Hippocampal formation (tissue), 2 donors: ENCODE results near the gene MIOX.
A peak's percentile ranks its signal among the peaks of the same experiment; 100 is the strongest.

Experiments
- DNase-seq, 2 donors: peaks; one replicate each; lab custom pipeline; 2025; lab: John Stamatoyannopoulos, UW

MIOX gene

DNA sequence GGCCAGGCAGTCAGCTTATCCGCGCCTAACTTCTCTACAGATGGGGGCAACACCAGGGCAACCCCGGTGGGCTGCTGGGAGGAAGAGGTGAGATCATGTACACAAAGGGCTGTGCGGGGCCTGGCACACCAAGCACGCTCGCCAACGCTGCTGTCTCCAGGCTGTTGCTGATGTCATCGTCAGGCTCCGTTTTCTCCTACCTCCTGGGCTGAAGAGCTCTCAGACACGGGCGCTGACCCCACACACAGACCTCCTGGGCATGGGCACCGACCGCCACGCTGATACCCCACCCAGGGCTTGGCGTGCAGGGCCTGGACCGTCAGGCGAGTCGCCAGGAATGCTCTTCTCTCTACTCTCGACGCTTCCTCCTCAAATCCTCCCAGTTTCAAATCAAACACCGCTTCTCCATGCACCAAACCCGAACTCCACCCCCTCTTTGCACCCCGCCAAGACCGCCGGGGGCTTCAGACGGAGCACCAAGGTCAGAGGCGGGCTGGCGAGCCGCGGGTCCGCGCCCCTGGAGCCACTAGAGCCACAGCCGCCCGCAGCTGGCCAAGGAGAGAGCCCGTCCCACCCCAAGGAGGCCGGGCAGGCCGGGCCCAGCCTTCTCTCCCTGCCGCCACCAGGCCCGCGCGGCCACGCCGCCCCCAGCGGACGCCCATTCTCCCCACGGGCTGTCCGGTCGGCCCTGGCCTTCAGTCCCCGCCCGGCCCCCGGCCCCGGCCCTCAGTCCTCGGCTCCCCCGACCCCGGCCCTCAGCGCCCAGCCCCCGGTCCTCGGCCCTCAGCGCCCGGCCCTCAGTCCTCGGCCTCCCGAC lies 12.6 kb upstream of the MIOX start:
- no peak for DNase-seq

DNA sequence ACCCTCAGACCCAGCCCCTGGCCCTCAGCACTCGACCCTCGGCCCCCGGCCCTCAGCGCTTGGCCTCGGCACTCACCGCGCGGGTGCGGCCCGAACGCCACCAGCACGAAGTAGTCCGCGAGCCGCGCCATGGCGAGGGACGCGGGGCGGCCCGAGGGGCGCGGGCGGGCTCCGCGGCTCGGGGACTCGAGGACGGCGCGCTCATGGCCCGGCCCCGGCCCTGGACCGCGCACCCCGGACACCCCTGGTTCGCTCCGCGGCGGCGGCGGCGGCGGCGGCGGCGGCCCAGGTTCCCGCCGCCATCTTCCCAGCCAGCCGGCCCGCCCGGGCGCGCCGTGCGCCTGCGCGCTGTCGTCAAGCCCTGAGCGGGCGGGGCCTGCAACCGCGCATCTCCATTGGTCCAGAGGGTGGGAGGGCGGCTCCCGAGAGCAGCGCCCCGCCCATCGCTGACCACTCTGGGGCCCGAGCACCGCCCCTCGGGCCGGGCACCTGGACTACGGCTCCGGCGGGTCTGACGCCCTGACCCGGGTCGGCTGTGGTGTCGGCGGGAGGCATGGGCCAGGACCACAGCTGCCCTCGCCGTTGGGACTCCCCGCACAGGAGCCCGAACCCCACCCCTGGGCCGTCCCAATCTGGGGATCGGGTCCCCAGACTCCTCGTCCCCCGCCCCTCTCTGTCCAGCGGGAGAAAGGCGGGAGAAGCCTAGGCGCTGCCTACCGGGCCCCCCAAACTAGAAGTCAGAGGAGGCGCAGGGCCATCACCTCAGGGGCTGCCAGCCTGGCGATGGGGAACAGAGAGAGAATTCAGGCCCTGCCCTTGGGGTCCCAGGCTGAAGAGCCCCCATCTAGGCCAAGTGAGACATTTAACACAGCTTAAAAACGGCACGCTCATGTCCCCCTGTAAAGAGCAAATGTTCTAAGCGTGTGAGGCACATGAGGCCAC lies 11.7 kb upstream of the MIOX start, which contains the start of gene SBF1:
Gene SBF1, minus strand, starts transcription at position 326 of the 942 bp plus-strand sequence. Its CDS starts 195 bp downstream, at position 131.
- peak; percentile 86 to 88 for DNase-seq

DNA sequence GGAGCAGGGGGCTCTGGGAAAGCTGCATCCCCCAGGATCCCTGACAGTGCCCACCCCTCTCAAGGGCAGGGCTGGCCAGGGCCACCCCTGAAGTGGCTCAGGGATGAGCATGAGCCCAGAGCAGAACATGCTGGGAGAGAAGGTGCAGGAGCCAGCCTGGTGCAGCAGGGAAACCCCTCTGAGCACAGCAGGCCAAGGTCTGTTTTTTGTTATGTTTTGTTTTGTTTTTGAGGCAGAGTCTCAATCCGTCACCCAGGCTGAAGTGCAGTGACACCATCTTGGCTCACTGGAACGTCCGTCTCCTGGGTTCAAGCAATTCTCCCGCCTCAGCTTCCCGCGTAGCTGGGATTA lies 11.0 kb upstream of the MIOX start:
- DNase-seq, result no peak

DNA sequence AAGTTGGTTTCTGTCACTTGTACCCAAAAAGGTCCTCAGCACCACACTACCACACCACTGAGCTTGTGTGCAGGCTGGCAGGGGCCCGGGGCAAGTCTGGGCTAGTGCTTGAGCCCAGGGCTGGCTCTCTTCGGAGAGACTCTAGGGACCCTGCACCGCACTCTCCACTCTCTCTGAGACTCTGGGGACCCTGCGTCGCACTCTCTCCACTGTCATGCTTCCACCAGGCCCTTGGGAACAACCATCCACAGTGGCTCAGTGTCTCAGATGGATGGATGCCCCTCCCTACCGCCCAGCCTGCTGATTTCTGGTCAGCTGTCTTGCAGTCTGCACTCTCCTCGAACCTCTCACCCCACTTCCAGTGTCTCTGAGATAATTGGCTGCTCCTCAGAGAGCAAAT lies 9.8 kb upstream of the MIOX start:
- DNase-seq, result no peak

DNA sequence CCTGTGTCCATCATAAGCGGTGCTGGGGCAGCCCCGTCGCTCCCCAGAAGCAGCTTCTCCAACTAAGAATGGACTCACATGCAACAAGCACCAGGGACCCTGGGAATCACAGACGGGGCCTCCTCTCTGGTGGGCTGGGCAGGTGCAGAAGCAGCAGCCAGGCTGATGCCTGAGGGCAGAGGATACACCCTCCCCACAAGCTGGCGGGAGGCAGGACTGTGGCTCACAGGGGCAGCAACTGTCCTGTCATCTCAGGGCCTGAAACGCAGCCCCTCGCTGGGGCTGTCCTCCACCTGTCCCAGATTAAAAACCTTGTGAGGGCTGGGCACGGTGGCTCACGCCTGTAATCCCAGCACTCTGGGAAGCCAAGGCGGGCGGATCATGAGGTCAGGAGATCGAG lies 8.7 kb upstream of the MIOX start:
- no peak for DNase-seq

DNA sequence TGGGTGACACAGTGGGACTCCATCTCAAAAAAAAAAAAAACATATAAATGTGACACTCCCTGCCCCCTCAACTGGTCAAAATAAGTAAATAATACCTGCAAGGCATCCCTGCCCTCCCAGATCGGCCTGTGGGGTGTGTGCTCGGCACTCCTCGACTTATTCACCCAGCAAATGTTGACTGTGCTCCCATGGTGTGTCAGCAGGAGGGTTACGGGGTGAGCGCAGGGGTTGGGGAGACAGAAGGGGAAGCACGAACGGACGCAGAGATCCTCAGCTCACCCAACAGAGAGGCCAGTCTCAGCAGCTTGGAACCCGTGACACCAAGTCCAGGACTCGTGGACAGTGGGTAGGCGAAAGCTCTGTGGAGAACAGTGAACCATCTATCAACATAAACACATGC lies 6.9 kb upstream of the MIOX start:
- no peak for DNase-seq

DNA sequence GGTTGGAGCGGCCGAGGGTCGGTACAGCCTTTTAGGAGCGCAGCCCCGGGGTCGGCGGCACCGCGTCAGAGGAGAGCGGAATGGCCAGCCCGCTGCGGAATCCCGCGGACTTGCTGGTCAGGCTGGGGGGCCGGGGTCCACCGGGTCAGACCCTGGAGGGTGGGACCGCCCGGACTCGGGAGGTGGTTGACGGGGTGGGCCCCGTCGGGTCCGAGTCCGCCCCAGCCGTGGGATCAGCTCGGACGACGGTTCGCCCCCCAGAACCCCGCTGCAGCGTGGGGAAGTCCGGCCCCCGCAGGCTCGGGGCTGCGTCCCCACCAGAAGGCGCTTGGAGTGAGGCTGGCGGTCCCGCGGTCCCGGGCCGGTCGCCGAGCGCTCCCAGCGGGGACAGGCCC lies 5.6 kb upstream of the MIOX start:
- no peak for DNase-seq

DNA sequence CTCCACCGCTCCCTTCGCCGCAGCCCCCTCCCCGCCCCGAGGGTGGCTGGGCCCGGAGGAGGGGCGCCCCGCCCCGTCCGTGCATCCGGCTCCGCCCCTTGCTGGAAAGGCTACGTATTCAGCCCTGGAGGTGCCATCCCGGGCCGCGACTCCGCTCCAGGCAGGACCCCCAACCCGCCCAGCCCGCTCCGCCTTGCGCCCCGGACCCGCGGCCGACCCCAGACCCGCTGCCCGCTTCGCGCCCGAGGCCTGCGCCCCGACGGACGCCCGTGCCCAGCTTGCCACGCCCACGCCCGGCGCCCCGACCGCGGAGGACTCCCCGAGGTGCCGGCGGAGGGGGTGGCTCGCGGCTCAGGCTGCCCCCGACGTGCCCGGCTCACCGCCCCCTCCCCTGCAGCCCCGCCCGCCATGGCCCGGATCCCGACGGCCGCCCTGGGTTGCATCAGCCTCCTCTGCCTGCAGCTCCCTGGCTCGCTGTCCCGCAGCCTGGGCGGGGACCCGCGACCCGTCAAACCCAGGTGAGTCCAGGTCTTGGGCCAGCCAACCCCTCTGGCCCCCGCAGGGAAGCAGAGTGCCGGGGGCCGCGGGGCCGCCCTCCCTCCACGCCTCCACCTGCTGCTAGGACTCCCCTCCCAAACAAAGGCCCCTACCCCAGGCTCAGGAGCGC lies 5.1 kb upstream of the MIOX start, which contains the start of gene ADM2:
Gene ADM2, plus strand, starts transcription at position 104 of the 667 bp plus-strand sequence. Its CDS starts 305 bp downstream, at position 409.
- no peak for DNase-seq

DNA sequence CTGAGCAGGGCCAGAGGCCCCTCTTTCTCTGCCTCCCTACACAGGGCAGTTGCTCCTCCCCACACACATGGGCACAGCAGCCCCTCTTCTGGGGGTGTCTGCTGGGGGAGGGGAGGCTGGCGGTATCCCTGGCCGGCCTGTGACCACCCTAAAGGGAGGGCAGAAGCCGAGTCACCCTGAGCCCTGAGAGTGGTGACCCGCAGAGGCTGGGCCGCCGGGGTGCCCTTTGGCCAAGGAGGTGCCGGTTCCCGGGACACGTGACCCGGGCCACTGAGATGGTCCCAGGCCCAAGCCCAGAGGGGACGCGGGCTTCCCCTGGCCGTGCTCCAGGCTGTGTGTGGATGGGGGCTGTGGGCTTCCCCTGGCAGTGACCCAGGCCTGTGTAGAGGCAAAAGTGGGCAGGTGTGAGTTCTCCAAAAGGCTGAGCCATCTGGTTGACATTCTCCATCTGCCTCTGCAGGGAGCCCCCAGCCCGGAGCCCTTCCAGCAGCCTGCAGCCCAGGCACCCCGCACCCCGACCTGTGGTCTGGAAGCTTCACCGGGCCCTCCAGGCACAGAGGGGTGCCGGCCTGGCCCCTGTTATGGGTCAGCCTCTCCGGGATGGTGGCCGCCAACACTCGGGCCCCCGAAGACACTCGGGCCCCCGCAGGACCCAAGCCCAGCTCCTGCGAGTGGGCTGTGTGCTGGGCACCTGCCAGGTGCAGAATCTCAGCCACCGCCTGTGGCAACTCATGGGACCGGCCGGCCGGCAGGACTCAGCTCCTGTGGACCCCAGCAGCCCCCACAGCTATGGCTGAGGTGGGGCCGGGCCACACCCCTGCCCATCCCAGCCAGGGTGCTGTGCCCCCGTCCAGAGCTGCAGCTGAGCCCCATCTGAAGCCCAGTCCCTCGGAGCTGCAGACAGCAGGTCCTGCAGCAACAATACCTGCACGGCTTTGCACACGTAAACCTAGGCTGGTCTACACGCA lies 4.3 kb upstream of the MIOX start:
- no peak for DNase-seq

DNA sequence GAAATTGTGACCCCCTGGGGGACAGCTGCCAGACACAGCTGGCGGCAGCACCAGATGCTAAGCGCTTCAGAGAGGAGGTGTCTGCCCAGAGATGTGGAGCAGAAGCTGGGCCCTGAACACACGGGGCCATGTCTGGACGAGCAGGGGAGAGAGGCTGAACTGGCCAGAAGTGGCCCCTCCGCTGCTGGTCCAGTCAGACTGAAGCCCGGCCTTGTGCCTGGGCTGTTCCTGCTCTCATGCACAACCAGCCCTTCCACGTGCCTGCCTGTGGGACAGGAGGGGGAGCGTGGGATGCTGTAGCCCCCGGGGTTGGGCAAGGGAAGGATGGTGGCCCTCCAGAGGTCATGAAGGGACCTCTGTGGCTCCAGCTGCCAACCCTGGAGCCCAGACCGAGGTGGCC lies 3.6 kb upstream of the MIOX start:
- no peak for DNase-seq

DNA sequence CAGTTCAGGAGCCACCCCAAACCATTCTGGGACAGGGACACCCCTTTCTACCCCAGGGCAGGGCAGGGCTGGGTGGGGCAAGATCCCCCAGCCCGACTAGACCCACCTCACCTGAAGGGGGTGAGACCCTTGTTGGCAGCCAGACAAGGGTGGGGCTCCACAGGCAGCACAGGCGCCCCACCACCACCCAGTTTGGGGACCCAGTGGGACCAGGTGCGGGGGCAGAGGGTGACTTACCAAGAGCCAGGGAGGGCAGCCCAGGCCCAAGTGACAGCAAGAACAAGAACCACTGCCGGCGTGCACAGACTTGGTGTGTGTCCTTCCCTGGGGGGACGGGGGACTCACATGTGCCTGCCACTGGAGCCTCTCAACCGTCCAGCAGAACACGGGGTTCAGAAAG lies 3.1 kb upstream of the MIOX start:
- no peak for DNase-seq

DNA sequence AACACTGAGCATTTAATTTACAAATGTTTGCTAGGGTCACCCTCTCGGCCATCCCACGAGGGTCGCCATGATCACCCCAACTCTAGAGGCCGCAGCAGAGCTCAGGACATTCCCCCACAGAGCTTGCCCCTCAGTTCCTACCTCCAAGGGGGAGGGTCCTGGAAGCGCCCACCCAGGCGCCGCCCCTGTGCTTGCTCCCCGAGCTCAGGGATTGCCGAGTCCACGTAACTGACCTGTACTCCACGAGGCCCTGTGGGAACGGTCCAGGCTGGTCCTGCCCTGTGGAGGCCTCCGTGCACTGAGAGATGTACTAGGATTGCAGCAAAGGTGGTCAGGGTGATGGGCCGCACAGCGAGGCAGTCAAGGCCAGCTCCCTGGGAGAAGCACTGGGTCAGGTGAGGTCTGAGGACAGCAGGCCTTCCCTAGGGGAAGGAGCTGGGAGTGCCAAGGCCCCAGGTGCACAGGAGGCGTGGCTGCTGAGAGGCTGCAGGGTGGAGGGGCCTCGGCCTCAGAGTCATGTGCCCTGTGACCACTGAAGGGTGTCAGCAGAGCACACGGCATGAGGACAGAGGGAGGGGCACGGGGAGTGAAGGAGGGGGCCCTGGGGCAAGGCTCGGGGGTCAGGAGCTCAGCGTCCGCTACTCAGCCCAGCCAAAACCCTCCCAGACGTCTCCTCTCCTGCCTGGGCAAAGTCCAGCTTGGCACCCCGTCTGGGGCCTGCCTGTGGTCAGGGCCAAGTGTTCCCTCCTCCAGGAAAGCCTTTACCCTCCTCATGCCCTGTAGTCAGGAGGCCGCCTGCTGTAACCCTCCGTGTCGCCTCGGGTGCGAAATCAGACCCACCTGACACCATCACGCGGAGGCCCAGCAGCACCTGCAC lies 2.4 kb upstream of the MIOX start:
- DNase-seq, result no peak

DNA sequence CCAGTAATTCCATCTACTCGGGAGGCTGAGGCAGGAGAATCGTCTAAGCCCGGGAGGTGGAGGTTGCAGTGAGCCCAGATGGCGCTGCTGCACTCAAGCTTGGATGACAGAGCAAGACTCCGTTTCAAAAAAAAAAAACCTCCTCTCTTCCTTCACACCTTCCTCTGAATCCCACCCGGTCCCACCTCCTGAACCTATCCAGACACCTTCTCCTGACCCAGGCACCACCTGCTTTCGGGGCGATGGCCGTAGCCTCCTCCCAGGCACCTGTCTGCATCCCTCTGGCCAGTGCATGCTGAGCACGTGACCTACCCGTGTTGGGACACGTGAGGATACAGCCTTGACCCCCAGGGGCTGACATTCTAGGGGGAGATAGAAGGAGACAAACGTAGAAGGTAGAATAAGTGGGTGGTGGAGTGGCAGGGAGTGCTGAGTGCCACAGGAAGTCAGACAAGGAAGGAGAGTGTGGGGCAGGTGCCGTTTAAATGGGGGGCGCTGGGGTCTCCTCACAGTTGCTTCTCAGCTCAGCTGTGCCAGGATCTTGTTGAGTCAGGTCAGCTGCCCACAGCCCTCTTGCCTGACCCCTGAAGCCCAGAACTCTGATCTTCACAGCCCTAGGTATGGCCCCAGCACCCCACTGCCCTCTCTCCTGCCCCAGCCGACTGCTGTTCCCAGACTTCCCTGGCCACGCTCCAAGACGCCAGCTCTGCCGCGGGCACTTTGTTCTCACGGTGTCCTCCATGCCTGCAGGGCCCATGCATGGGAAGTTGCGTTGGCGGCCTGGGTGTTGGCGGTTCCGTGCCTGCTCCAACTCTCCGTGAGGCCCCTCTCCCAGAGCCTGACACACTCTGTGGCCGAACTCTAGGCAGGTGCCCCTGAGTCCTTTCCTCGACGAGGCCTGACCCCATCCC lies 1.2 kb upstream of the MIOX start:
- no peak for DNase-seq

DNA sequence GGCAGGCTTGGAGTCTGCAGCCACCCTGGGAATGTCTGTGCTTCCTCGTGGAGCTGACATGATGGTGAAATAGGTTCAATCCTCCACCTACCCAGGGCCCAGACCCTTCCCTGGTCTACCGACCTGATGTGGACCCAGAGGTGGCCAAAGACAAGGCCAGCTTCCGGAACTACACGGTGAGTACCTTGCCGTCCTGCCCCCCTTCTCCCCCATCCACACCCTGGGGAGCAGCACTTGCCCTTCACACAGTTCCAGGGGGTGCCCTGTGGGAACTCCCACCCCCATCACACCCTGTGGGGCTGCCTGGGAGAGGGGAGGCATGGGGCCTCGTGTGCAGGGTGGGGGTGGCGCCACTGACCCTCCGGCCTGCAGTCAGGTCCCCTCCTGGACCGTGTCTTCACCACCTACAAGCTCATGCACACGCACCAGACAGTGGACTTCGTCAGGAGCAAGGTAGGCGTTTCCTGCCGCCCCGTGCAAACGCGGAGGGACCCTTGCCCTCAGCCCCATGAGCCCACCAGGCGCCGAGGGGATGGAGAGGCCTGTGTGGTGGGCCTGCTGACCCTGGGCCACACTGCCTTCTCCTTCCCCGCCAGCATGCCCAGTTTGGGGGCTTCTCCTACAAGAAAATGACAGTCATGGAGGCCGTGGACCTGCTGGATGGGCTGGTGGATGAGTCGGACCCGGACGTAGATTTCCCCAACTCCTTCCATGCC lies 789 bp downstream of the MIOX start:
- DNase-seq, result no peak

DNA sequence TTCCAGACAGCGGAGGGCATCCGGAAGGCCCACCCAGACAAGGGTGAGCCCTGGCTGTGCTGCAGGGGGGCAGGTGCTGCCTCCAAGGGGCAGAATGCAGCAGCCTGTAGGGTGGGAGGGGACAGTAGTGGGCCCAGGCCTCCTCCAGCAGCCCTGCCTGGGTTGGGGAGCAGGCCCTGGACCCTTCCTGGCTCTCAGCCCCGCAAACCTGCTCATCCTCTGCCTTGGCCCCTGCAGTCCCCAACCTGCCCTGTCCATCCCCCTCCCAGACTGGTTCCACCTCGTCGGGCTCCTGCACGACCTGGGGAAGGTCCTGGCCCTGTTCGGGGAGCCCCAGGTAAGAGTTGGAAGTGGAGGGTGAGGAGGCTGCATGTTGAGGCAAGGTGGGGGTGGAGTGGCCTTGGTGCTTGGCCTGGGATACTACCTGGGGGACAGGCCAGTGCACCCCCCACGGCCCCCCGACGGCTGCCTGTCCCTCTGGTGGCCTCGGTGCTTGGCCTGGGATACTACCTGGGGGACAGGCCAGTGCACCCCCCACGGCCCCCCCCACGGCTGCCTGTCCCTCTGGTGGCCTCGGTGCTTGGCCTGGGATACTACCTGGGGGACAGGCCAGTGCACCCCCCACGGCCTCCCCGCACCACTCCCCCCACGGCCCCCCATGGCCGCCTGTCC lies 1.5 kb downstream of the MIOX start:
- no peak for DNase-seq

DNA sequence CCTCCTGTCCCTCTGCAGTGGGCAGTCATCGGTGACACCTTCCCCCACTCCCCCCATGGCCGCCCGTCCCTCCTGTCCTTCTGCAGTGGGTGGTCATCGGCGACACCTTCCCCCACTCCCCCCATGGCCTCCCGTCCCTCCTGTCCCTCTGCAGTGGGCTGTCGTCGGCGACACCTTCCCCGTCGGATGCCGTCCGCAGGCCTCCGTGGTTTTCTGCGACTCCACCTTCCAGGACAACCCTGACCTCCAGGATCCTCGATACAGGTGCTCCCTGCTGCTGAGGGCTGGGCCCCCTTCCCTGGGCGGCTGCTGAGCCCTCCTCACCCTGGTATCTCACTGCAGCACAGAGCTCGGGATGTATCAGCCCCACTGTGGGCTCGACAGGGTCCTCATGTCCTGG lies 2.2 kb downstream of the MIOX start:
- DNase-seq, result no peak

DNA sequence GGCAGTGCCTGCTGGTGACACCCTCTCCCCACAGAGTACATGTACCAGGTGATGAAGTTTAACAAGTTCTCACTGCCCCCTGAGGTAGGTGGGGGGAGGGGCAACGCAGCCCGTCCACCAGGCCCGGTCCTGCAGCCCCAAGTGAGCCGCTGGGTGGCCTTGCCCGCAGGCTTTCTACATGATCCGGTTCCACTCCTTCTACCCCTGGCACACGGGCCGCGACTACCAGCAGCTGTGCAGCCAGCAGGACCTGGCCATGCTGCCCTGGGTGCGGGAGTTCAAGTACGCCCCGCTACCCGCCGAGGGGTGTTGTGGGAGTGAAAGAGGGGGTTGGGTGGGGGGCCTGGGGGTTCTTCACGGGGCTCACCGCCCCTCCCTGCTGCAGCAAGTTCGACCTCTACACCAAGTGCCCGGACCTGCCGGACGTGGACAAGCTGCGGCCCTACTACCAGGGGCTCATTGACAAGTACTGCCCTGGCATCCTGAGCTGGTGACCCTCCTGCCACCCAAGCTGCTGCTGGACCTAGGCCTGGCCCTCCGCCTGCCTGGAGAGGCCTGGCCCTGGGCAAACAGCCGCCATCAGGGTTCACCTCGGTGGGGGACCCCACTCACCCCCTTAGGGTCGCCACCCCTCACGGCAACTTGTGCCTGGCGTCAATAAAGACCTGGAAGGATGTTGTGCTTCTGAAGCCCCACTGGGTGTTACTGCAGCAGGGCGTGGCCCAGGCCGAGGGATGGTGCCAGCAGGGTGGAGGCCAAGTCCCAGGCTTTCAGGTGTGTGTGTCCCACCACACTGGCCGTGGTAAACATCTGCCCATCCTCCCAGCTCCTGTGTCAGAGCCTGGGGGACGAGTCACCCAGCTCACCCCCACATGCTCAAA lies 2.9 kb downstream of the MIOX start:
- DNase-seq, result no peak
